B cell (primary cell): ENCODE measurements around the gene SIGMAR1. TPM values are rescaled to one million over a fixed set of nuclear protein-coding genes. Genes with fewer than 3 reads are reported as not detected.

Experiments used
- ATAC-seq: fragments of 200-7000 bp; cut with Tn5 transposase; one replicate; pipeline ENCODE4 v1.10.0; 2021; ENCODE audit warnings: low read depth, mild to moderate bottlenecking, moderate number of reproducible peaks, moderate library complexity
- CTCF ChIA-PET: fragments of 350-600 bp; sonication (Branson Sonifier 250); formaldehyde crosslinking; loops from one replicate; lab custom pipeline; 2021; ENCODE audit warnings: antibody characterized with exemption, inconsistent platforms; lab: Charles Lee
- POLR2A ChIA-PET: fragments of 350-600 bp; sonication (Branson Sonifier 250); formaldehyde crosslinking; loops from one replicate; lab custom pipeline; 2021; ENCODE audit warnings: antibody characterized with exemption; lab: Charles Lee
- DNase-seq: peaks from one replicate; pipeline ENCODE4 v3.0.0; 2013
- H2AFZ ChIP-seq: 2 replicates; pipeline ENCODE4 v1.6.1; 2012; ENCODE audit warnings: mild to moderate bottlenecking, low read depth, low read length; ENCODE audit not compliant: insufficient read depth, poor library complexity, severe bottlenecking
- H3K27ac ChIP-seq, 2 donors: 1 replicate in 1 of 2; 2 replicates in 1 of 2; pipeline ENCODE4 v1.5.1; 2012 to 2013; ENCODE audit warnings: low read length in 2 of 2, mild to moderate bottlenecking in 2 of 2, moderate library complexity in 1 of 2
- H3K27me3 ChIP-seq, 4 experiments: fragments of 200-600 bp in 1 of 4; sonication (generic) in 1 of 4; replicated peaks in 1 of 4; 1 replicate in 2 of 4; 2 replicates in 2 of 4; pipeline versions ENCODE4 v1.6.1 to v1.7.0; 2013 to 2016; ENCODE audit warnings: low read length in 3 of 4, mild to moderate bottlenecking in 2 of 4, mixed read lengths in 1 of 4, moderate library complexity in 1 of 4; ENCODE audit not compliant: insufficient read depth in 4 of 4, control insufficient read depth in 3 of 4; ENCODE audit errors: control extremely low read depth in 1 of 4
- H3K36me3 ChIP-seq, 2 experiments: replicated peaks in 1 of 2; 1 replicate in 1 of 2; 2 replicates in 1 of 2; pipeline versions ENCODE4 v1.6.1 to v1.7.1; 2013; ENCODE audit warnings: low read length in 1 of 2; ENCODE audit not compliant: insufficient read depth in 2 of 2, control insufficient read depth in 1 of 2; ENCODE audit errors: control extremely low read depth in 1 of 2, extremely low read depth in 1 of 2
- H3K4me1 ChIP-seq, 2 donors: fragments of 200-600 bp in 1 of 2; sonication (generic) in 1 of 2; 1 replicate in 1 of 2; 2 replicates in 1 of 2; pipeline versions ENCODE4 v1.5.1 to v1.6.1; 2013 to 2017; ENCODE audit warnings: low read length in 2 of 2; ENCODE audit not compliant: control insufficient read depth in 2 of 2, insufficient read depth in 2 of 2
- H3K4me2 ChIP-seq: replicated peaks from 2 replicates; pipeline ENCODE3; 2012; ENCODE audit warnings: mild to moderate bottlenecking, low read depth, low read length; ENCODE audit not compliant: poor library complexity, severe bottlenecking
- H3K4me3 ChIP-seq, 5 experiments: fragments of 200-600 bp in 1 of 5; sonication (generic) in 1 of 5; 1 replicate in 3 of 5; 2 replicates in 2 of 5; pipeline versions ENCODE4 v1.5.1 to v1.7.0; 2011 to 2016; ENCODE audit warnings: low read length in 4 of 5, mild to moderate bottlenecking in 4 of 5, low read depth in 2 of 5, control low read depth in 1 of 5, moderate library complexity in 1 of 5; ENCODE audit not compliant: insufficient read depth in 1 of 5; ENCODE audit errors: control extremely low read depth in 1 of 5, extremely low read depth in 1 of 5
- H3K79me2 ChIP-seq: fragments of 200-600 bp; sonication (generic); one replicate; pipeline ENCODE4 v1.6.0; 2016; ENCODE audit warnings: low read length; ENCODE audit not compliant: control insufficient read depth, insufficient read depth
- H3K9ac ChIP-seq: fragments of 200-600 bp; sonication (generic); 2 replicates; pipeline ENCODE4 v1.6.1; 2017; ENCODE audit warnings: mild to moderate bottlenecking, low read length, moderate library complexity
- H3K9me3 ChIP-seq, 3 donors: one replicate each; pipeline versions ENCODE4 v1.6.1 to v1.7.1; 2013; ENCODE audit warnings: low read length in 2 of 3; ENCODE audit not compliant: control insufficient read depth in 2 of 3, insufficient read depth in 1 of 3; ENCODE audit errors: control extremely low read depth in 1 of 3
- H4K20me1 ChIP-seq: 2 replicates; pipeline ENCODE4 v1.6.0; 2012; ENCODE audit warnings: mild to moderate bottlenecking, low read length; ENCODE audit not compliant: insufficient read depth, control insufficient read depth, poor library complexity, severe bottlenecking
- H3K27ac Mint-ChIP-seq: one replicate; pipeline ENCODE4 v1.8.0; 2021; ENCODE audit warnings: mixed read lengths
- H3K27me3 Mint-ChIP-seq: one replicate; pipeline ENCODE4 v1.8.0; 2021; ENCODE audit warnings: mixed read lengths
- H3K4me1 Mint-ChIP-seq: one replicate; pipeline ENCODE4 v1.8.0; 2021; ENCODE audit warnings: mixed read lengths
- H3K4me3 Mint-ChIP-seq: one replicate; pipeline ENCODE4 v1.8.0; 2021; ENCODE audit warnings: mixed read lengths
- H3K9me3 Mint-ChIP-seq: one replicate; pipeline ENCODE4 v1.8.0; 2022; ENCODE audit warnings: mixed read lengths; ENCODE audit not compliant: insufficient read depth
- CTCF ChIP-seq: fragments of 200-600 bp; IDR thresholded peaks from one replicate; pipeline ENCODE4 v1.8.0; 2022; ENCODE audit warnings: antibody characterized with exemption, mild to moderate bottlenecking
- EZH2 ChIP-seq: IDR thresholded peaks from 2 replicates; pipeline ENCODE4 v1.6.1; 2012; ENCODE audit warnings: borderline replicate concordance, low read depth, mild to moderate bottlenecking, moderate library complexity, low read length; ENCODE audit not compliant: insufficient read depth, poor library complexity, severe bottlenecking
- WGBS: methylation state at CpG from one replicate; pipeline ENCODE4 v1.1.5; 2013; ENCODE audit warnings: missing lambda C conversion rate; ENCODE audit not compliant: insufficient coverage; 5-methylcytosine and 5-hydroxymethylcytosine counted together
- intact Hi-C: fragments of 100-400 bp; cut with micrococcal nuclease; formaldehyde crosslinking; loops from one replicate; pipeline ENCODE4 v1.10.0; 2022
- polyA plus RNA-seq: library from polyadenylated mRNA; depleted of rRNA; stranded (reverse); fragments of >200 nt; gene quantifications from 2 replicates; pipeline ENCODE4 v1.2.3, GENCODE V29; 2012
- total RNA-seq, 2 donors: library from RNA; stranded (reverse); fragments of 120-200 nt in 1 of 2; gene quantifications; 1 replicate in 1 of 2; 2 replicates in 1 of 2; pipeline versions ENCODE4 v1.2.3 to v1.2.4, GENCODE V29; 2013 to 2022

The SIGMAR1 gene
- total and polyA plus RNA-seq, 2 donors (not counting 1 experiment from before 2014, with no cell fraction given) = 21.4 to 30.7 TPM

- no peak overlapping the region for H3K4me3 Mint-ChIP-seq
- H3K9me3 Mint-ChIP-seq = no peaks in the 10 kb centered on the region
Observed at GRCh38 chr9:34603610-34604231, 33.9 kb downstream of the SIGMAR1 start.

More at GRCh38 chr9:34603610-34604231, 33.9 kb downstream of the SIGMAR1 start:
- no peak overlapping the region for H3K4me3 ChIP-seq
- POLR2A ChIA-PET = no interaction called here
- Mint-ChIP-seq H3K4me1 (no peaks in the 10 kb centered on the region), H3K27ac (no peak overlapping the region), H3K27me3 (peaks cover 13% of the 10 kb centered on the region)
- no peak overlapping the region for H3K9ac ChIP-seq
- H2AFZ ChIP-seq = no peak overlapping the region
- peaks cover 0 to 10% (median 0%) of the 10 kb centered on the region in 4 experiments for H3K27me3 ChIP-seq
- no peaks in the 10 kb centered on the region for H3K4me1 ChIP-seq
- CTCF ChIA-PET = interaction anchor here (0.5 to 5.5 kb wide), 29 partner anchors 8 to 419 kb away, joined by 3 to 75 read pairs (median 4); partner anchors contain the start of genes DCTN3, GALT, MYORG and RPP25L
- no peaks in the 10 kb centered on the region for H3K36me3 ChIP-seq
- H3K27ac ChIP-seq = no peak overlapping the region
- no peaks in the 10 kb centered on the region for H3K79me2 ChIP-seq
- no peak for TF ChIP-seq EZH2
- peak; percentile 91 for TF ChIP-seq CTCF
- intact Hi-C loops = no loop called here
- DNase-seq (peak; percentile 82), ATAC-seq (peak; percentile 94)
- H4K20me1 ChIP-seq = no peaks in the 10 kb centered on the region
- H3K4me2 ChIP-seq = no peak overlapping the region
- no peaks in the 10 kb centered on the region for H3K9me3 ChIP-seq
- 59% methylated on average over 3 of the region's 4 CpGs for WGBS
